ENCODE results near the gene IKZF1. TPM values are rescaled to one million over a fixed set of nuclear protein-coding genes. Genes with fewer than 3 reads are reported as not detected.

The IKZF1 gene
- total RNA-seq, 1 experiment from 2014 or later = not detected

DNA sequence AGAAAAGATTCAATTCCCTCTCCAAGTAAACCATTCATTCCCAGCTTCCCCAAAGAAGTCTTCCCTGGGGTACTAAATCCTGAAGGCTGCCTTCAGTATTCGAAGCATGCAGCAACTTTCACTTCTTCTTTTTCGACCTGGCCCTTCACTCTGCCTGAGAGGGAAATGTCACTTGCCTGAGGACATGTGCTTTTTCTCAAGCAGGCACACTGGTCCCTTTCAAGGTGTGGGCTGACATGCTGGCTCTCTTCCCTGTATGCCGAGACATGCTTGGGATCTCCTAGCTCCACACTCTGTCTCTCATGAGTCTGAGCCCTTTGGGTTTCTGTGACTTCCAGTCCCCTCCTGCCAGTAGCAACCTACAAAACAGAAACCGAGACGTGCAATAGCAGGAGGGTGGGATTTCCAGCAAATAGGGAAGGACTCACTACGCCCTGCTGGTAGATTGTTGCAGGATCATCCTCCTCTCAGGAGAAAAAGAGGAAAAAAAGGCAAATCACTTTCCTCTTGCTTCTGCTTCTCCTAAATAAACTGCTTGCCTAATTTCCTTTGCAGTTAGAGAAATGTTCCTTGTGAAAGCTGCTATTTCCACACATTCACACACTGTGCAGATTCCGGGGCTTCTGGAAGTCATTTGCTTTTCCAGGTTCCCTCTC is 112.1 kb downstream of the IKZF1 start:
- Histone ChIP-seq H3K4me3 (no peak overlapping the region), H3K36me3 (no peaks in the 10 kb centered on the region), H3K4me1 (no peaks in the 10 kb centered on the region), H3K9me3 (replicated peaks) (no peaks in the 10 kb centered on the region), H3K27me3 (peaks cover 7% of the 10 kb centered on the region; the same call in 1 of the 2 replicates), H3K27ac (no peak overlapping the region)
- no peak for DNase-seq

DNA sequence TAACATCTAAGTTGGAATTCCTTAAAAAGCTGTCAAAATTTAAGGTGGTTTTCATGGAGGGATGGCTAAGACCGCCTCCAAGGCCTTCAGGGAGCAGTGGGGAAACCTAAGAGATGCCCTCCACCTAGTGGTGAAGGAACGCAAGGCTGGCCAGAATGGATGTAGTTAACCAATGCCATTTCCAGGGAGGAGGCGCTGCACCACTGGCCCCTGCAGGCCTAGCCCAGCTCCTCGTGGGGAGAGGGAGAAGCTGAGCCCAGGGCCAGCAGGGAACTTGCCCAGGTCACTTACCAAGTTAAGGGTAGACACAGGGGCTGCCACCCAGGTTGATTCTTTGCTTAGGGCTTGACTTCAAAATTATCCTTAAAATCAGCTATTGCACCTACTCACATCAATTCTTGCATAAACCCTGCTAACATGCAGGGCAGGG is 113.6 kb downstream of the IKZF1 start:
- no peak overlapping the region for H3K27ac ChIP-seq
- no peaks in the 10 kb centered on the region for H3K36me3 ChIP-seq
- no peak overlapping the region for H3K4me3 ChIP-seq
- H3K9me3 ChIP-seq (replicated peaks) = no peaks in the 10 kb centered on the region
- no peaks in the 10 kb centered on the region for H3K4me1 ChIP-seq
- peak; percentile 61 to 78 for DNase-seq
- H3K27me3 ChIP-seq = peaks cover 1% of the 10 kb centered on the region; the same call in 1 of the 2 replicates

DNA sequence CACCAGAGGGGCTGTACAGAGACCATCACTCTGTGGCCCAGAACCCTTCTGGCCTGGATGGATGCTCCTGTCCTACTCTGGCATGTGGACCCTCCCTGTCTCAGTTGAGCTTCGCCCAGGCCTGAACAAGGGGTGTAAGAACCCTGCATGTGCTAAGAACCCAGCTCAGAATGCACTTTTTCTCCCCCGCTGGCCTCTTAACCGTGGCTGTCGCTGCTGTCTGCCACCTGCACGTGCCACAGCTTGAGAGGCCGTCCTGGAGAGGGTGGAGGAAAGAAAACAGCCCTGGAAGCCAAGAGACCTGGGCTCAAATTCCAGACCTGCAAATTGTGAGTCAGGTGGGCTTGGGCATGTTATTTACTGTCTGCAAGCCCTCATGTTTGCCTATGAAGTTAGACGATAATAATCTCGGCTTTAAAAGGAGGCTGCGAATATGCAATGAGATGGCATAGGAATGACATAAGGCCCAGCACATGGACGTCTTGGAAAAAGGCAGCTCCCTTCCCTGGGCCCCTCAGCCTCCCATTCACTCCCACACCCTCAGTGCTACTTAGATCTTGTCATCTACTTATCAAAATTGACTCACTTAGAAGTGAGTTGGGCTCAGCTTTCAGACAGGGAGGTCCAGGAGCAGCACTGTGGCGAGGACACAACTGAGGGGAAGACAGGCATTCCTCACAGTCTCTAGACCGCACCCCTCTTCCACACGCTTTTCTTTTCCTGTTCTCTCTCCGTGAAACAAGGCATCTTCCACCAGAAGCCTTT is 114.2 kb downstream of the IKZF1 start:
- H3K36me3 ChIP-seq = no peaks in the 10 kb centered on the region
- DNase-seq = no peak
- H3K27me3 ChIP-seq = no peaks in the 10 kb centered on the region; the same call in 1 of the 2 replicates
- no peaks in the 10 kb centered on the region for H3K4me1 ChIP-seq
- H3K4me3 ChIP-seq = no peak overlapping the region
- H3K9me3 ChIP-seq (replicated peaks) = no peaks in the 10 kb centered on the region
- H3K27ac ChIP-seq = no peak overlapping the region

DNA sequence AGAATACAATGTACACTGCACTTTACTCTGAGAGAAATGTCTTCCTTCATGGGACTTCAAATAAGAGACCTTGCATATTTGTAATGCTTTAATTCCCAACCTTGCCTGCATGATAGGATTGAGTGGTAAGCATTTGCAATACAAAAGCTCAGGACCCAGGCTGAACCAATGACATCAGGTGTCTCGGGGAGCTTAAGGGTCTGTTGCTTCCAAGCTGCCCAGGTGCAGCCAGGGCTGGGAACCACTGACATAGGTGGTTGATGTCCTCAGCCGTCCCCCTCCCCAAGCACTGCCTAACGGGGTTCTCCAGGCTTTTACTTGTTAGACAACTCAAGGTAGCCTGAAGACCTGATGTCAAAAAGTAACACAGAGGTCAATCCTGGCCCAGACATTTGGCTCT is 116.5 kb downstream of the IKZF1 start:
- no peaks in the 10 kb centered on the region for H3K27me3 ChIP-seq
- no peaks in the 10 kb centered on the region for H3K4me1 ChIP-seq
- no peaks in the 10 kb centered on the region for H3K9me3 ChIP-seq (replicated peaks)
- no peak for DNase-seq
- H3K4me3 ChIP-seq = no peak overlapping the region
- no peaks in the 10 kb centered on the region for H3K36me3 ChIP-seq
- H3K27ac ChIP-seq = no peak overlapping the region

DNA sequence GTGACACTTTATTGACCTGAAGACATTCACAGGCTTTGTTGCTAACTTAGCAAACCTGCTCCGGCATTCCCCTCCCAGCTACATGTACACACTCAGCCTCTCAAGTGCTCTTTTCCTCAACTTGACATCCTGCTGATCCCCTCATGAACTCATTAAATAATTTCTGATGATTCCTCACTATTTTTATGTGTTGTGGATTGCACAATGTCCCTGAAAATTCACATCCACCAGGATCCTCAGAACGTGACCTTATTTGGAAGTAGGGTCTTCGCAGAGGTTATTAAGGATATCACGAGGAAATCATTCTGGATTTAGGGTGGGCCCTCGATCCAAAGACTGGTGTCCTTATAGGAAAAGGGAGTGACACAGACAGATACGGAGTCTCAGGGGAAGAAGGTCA is 118.3 kb downstream of the IKZF1 start:
- no peak for DNase-seq
- Histone ChIP-seq H3K4me1 (no peaks in the 10 kb centered on the region), H3K36me3 (no peaks in the 10 kb centered on the region), H3K27me3 (no peaks in the 10 kb centered on the region), H3K27ac (no peak overlapping the region), H3K9me3 (replicated peaks) (no peaks in the 10 kb centered on the region), H3K4me3 (no peak overlapping the region)

DNA sequence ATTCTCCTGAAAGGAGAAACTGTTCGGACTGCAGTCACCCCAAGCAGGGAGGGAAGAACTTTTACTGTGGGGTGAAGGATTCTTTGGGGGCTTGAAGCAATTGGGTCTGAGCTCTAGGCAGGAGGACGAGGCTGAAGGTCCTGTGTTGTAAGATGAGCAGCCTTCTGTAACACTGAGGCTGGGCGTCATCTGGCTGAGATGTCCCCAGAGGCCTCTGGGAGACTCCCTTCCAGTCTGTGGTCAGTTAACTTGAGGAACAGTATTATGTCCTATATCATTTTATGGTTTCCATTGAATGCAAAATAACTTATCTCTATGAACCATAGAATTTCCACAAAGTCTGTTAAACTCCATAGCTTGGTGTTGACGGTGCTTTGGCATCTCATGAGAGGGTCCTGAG is 119.3 kb downstream of the IKZF1 start:
- Histone ChIP-seq H3K27ac (no peak overlapping the region), H3K27me3 (no peaks in the 10 kb centered on the region; the same call in 1 of the 2 replicates), H3K36me3 (no peaks in the 10 kb centered on the region), H3K4me1 (no peaks in the 10 kb centered on the region), H3K4me3 (no peak overlapping the region), H3K9me3 (replicated peaks) (no peaks in the 10 kb centered on the region)
- DNase-seq = no peak

DNA sequence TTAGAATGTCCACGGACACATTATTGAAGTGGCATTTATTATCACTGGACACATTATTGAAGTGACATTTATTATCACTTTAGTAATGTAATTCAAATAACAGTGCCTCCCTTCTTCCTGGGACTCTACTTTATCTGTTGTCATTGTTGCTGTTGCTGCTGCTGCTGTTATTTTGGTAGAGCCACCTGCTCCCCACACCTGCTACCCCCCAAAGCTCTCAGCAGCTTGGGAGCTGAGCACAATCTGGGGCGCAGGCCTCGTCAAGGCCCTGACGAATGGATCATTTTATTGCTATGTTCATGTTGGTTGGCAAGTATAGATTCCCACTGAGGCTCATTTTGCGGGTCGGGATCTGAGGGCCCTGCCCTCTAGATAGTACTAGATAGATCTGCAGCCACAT is 120.8 kb downstream of the IKZF1 start:
- H3K36me3 ChIP-seq = no peaks in the 10 kb centered on the region
- H3K9me3 ChIP-seq (replicated peaks) = no peaks in the 10 kb centered on the region
- DNase-seq = no peak
- no peaks in the 10 kb centered on the region for H3K4me1 ChIP-seq
- H3K27me3 ChIP-seq = no peaks in the 10 kb centered on the region; the same call in 1 of the 2 replicates
- H3K27ac ChIP-seq = no peak overlapping the region
- H3K4me3 ChIP-seq = no peak overlapping the region

DNA sequence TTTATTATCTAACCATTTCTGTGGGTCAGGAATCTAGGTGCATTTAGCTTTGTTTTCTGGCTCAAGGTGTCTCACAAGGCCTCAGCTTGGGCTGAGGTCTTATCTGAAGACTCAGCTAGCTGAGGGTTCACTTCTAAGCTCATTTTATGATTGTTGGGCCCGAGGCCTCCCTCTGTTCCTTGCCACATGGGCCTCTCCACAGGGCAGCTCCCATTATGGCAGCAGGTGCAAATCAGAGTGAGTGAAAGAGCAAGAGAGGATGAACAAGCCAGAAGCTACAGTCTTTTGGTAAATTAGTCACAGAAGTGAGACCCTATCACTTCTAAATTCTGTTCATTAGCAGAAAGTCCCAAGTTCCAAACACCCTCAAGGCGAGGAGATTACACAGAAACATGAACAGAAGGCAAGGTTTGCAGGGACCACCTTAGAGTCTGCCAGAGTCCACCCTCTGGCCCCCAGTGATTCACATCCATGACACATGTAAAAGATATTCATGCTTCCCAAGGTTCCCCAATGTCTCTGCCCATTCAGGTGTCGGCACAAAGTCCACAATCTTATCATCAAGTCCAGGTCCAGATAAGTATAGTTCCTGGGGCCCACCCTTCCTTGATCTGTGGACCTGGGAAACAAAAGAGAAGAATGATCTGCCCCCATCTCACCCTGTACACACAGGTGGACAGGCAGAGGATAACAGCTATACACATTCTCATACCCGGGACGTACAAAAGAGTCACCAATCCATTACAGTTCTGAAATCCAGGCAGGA is 121.9 kb downstream of the IKZF1 start:
- no peak for DNase-seq
- no peak overlapping the region for H3K27ac ChIP-seq
- no peaks in the 10 kb centered on the region; the same call in 1 of the 2 replicates for H3K27me3 ChIP-seq
- no peaks in the 10 kb centered on the region for H3K9me3 ChIP-seq (replicated peaks)
- no peaks in the 10 kb centered on the region for H3K4me1 ChIP-seq
- no peak overlapping the region for H3K4me3 ChIP-seq
- no peaks in the 10 kb centered on the region for H3K36me3 ChIP-seq

DNA sequence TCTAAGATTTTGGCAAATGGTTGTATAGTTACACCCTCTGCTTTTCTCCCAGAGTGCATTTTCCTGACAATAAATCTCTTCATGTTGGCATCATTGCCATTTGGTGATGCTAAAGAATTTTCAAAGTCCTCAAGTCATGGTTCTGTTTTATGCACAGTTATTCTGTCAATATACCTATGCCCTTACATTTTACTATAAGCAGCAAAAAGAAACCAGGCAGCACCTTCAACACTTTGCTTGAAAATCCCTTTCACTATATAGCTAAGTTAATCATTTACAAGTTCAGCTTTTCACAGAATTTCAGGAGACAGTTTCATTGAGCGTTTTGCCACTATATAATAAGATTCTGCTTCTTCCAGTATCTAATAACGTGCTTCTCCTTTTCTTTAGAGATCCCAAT is 123.0 kb downstream of the IKZF1 start:
- Histone ChIP-seq H3K4me1 (no peaks in the 10 kb centered on the region), H3K27ac (no peak overlapping the region), H3K4me3 (no peak overlapping the region), H3K9me3 (replicated peaks) (no peaks in the 10 kb centered on the region), H3K36me3 (no peaks in the 10 kb centered on the region), H3K27me3 (no peaks in the 10 kb centered on the region; the same call in 1 of the 2 replicates)
- DNase-seq = no peak

DNA sequence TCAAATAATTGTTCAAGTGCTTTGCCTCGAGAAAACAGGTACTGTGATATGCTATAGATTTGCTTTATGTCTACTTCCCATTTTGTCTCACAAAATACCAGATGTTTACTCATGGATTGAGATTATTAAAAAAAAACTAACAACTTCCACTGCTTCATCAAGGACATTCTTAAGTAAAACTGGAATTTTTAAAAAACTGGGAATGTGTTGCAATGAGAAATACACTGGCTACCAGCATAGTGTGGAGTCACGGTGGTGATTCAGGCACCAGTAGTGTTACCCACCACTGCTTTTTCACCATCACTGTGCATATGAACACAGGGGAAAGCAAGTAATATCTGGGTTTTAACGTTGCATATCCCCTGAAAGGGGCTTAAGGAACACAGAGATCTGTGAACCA is 124.4 kb downstream of the IKZF1 start:
- H3K4me1 ChIP-seq = no peaks in the 10 kb centered on the region
- DNase-seq = no peak
- H3K36me3 ChIP-seq = no peaks in the 10 kb centered on the region
- no peak overlapping the region for H3K27ac ChIP-seq
- no peak overlapping the region for H3K4me3 ChIP-seq
- no peaks in the 10 kb centered on the region; the same call in 1 of the 2 replicates for H3K27me3 ChIP-seq
- no peaks in the 10 kb centered on the region for H3K9me3 ChIP-seq (replicated peaks)

DNA sequence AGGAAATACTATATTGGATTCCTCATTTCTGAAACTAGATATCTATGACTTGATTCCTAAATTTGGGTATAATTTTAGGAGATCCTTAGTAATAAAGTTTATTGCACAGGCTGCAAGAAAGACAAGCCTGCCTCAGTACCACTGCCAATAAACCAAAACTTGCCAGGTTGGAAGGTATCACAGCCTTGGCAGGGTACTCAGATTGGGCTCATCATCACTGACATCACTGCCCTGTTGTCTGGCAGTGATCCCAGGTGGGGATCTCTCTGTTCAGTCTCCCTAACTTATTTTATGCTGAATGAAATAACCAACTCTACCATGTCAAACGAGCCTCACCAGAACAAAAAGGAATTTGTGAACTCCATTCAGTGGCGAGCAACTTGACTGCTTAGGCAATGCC is 126.8 kb downstream of the IKZF1 start:
- Histone ChIP-seq H3K4me1 (no peaks in the 10 kb centered on the region), H3K36me3 (no peaks in the 10 kb centered on the region; the same call in 1 of the 2 replicates), H3K4me3 (no peak overlapping the region), H3K27ac (no peak overlapping the region), H3K27me3 (no peaks in the 10 kb centered on the region; the same call in 1 of the 2 replicates), H3K9me3 (replicated peaks) (no peaks in the 10 kb centered on the region)
- DNase-seq = no peak

DNA sequence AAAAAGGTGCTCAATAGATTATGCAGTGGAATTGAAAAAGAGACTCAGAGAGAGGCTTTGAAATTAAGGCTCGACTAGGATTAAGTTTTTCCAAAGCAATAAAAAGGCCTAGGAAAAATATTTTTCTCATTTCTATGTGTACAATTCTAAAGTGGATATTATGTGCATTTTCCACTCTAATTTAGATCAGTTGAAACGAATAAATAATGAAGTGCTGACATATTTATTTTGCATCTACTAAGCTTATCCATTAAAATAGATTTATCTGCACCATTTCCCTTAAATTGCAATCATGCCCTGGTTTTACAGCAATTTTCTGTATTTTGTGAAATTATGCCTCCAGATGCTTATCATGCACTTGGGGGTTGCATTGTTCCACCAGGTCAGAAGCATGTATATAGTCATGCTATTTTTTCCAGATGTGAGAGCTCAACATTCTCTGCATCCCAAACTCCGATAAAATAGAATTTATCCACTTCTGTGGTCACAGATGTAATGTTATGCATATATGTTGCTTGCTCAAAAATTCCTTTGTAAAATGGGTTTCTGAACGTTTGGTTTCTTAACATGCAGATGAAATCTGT is 127.3 kb downstream of the IKZF1 start:
- no peaks in the 10 kb centered on the region; the same call in 1 of the 2 replicates for H3K27me3 ChIP-seq
- H3K27ac ChIP-seq = no peak overlapping the region
- no peak for DNase-seq

DNA sequence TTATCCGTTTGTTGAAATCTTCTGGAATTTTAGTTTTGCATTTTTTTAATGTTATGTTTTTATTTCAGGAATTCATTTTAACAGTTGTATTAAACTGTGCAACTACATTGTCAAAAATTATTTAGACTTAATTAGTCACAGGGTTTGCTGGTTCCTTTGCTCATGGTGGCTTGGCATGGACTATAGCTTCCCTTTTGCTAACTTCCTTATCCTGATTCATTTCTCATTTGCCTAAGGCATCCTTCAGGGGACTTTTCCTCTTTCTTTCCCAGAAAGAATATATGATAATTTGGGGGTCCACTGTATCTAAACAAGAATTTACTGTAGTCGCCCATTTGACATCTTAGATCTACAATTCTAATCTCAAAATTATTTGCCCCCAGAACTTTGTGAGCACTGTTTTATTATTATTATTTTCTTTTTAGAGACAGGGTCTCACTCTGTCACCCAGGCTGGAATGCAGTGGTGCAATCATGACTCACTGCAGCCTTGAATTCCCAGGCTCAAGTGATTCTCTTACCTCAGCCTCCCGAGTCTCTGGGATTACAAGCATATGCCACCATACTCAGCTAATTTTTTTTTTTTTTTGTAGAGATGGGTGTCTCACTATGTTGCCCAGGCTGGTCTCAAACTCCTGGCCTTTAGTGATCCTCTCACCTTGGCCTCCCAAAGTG is 131.8 kb downstream of the IKZF1 start:
- no peaks in the 10 kb centered on the region for H3K4me1 ChIP-seq
- H3K4me3 ChIP-seq = no peak overlapping the region
- H3K27me3 ChIP-seq = no peaks in the 10 kb centered on the region
- H3K36me3 ChIP-seq = peaks cover 27% of the 10 kb centered on the region; the same call in 1 of the 2 replicates
- DNase-seq = peak; percentile 24 to 25
- H3K27ac ChIP-seq = peak overlapping the region; percentile 48; the same call in 1 of the 2 replicates
- no peaks in the 10 kb centered on the region for H3K9me3 ChIP-seq (replicated peaks)

More for the DNA sequence above, 127.3 kb downstream of the IKZF1 start:
- Histone ChIP-seq H3K36me3 (no peaks in the 10 kb centered on the region; the same call in 1 of the 2 replicates), H3K9me3 (replicated peaks) (no peaks in the 10 kb centered on the region), H3K4me3 (no peak overlapping the region), H3K4me1 (no peaks in the 10 kb centered on the region)

DNA sequence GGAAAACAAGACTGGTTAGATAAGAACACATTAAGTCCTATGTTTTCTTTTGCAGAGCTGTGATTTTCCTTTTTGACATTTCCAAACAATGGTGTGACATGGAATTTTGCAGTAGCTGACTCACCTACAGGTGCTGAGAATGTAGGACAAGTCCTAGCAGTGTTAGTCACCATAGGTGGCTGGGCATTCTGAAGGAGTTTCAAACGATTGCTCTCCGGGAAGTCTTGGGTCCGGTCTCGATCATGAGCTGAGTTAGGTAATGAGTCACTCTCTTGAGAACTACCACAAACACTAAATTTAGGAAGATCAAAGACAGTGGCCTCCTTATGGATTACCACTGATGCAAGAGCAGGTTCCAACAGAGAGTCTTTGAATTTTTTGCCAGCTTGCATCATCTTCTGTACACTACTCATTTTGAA is 142.0 kb downstream of the IKZF1 start:
- DNase-seq = no peak
- no peaks in the 10 kb centered on the region for H3K27me3 ChIP-seq
- peaks cover 44% of the 10 kb centered on the region for H3K36me3 ChIP-seq
- no peaks in the 10 kb centered on the region for H3K9me3 ChIP-seq (replicated peaks)
- no peak overlapping the region for H3K4me3 ChIP-seq
- no peak overlapping the region for H3K27ac ChIP-seq
- peaks cover 10% of the 10 kb centered on the region; the same call in 1 of the 2 replicates for H3K4me1 ChIP-seq
